Spleen (tissue), 11 donors: ENCODE results near the gene OLFM1. TPM values are rescaled to one million over a fixed set of nuclear protein-coding genes. Genes with fewer than 3 reads are reported as not detected.
A peak's percentile ranks its signal among the peaks of the same experiment; 100 is the strongest.

Experiments
- DNase-seq: peaks from one replicate; pipeline ENCODE4 v3.0.0-alpha.2; 2020
- H3K27ac ChIP-seq, 8 donors: fragments of 200-600 bp; sonication (generic) in 7 of 8; 1 replicate in 4 of 8; 2 replicates in 4 of 8; pipeline versions ENCODE4 v1.5.0 to v1.8.0; 2016 to 2021; ENCODE audit warnings: inconsistent platforms in 4 of 8, mild to moderate bottlenecking in 4 of 8, moderate library complexity in 1 of 8
- H3K27me3 ChIP-seq, 7 donors: fragments of 200-600 bp; sonication (generic) in 6 of 7; replicated peaks in 1 of 7; 1 replicate in 4 of 7; 2 replicates in 3 of 7; pipeline versions ENCODE4 v1.5.0 to v1.8.0; 2016 to 2021; ENCODE audit warnings: inconsistent platforms in 3 of 7, mild to moderate bottlenecking in 1 of 7
- H3K36me3 ChIP-seq, 6 donors: fragments of 200-600 bp; sonication (generic) in 5 of 6; 1 replicate in 4 of 6; 2 replicates in 2 of 6; pipeline versions ENCODE4 v1.5.0 to v1.8.0; 2016 to 2021; ENCODE audit warnings: inconsistent platforms in 2 of 6
- H3K4me1 ChIP-seq, 6 donors: fragments of 200-600 bp; sonication (generic) in 5 of 6; 1 replicate in 3 of 6; 2 replicates in 3 of 6; pipeline versions ENCODE4 v1.5.0 to v1.8.0; 2016 to 2021; ENCODE audit warnings: inconsistent platforms in 3 of 6
- H3K4me3 ChIP-seq, 8 donors: fragments of 200-600 bp; sonication (generic) in 7 of 8; 1 replicate in 4 of 8; 2 replicates in 4 of 8; pipeline versions ENCODE4 v1.5.0 to v1.8.0; 2016 to 2021; ENCODE audit warnings: inconsistent platforms in 4 of 8, mild to moderate bottlenecking in 4 of 8, moderate library complexity in 2 of 8
- H3K9me3 ChIP-seq, 8 donors: fragments of 200-600 bp; sonication (generic) in 7 of 8; 1 replicate in 4 of 8; 2 replicates in 4 of 8; pipeline versions ENCODE4 v1.5.0 to v1.8.0; 2016 to 2021; ENCODE audit warnings: inconsistent platforms in 4 of 8
- CTCF ChIP-seq, 11 experiments: fragments of 200-600 bp in 7 of 11; fragments of 450-650 bp in 4 of 11; sonication (generic) in 4 of 11; IDR thresholded peaks in 8 of 11; conservative IDR thresholded peaks in 3 of 11; 1 replicate in 7 of 11; 2 replicates in 4 of 11; pipeline versions ENCODE4 v1.4.0 to v1.8.0; 2016 to 2021; ENCODE audit warnings: antibody characterized with exemption in 11 of 11, inconsistent platforms in 4 of 11, mild to moderate bottlenecking in 1 of 11
- POLR2A ChIP-seq, 3 donors: fragments of 450-650 bp; IDR thresholded peaks; one replicate each; pipeline ENCODE4 v1.5.1; 2017; ENCODE audit warnings: antibody characterized with exemption in 3 of 3, mild to moderate bottlenecking in 1 of 3
- POLR2AphosphoS5 ChIP-seq, 3 donors: sonication (generic); formaldehyde crosslinking; IDR thresholded peaks; one replicate each; pipeline ENCODE4 v1.5.1; 2017; ENCODE audit warnings: antibody characterized with exemption in 3 of 3
- WGBS, 5 donors: extraction: QIAGEN DNeasy Blood & Tissue Kit in 3 of 5; methylation state at CpG; one replicate each; pipeline versions ENCODE4 v1.1.5 to v1.1.7; 2013 to 2018; 5-methylcytosine and 5-hydroxymethylcytosine counted together
- intact Hi-C: fragments of 100-400 bp; cut with DNase I; formaldehyde crosslinking; loops from one replicate; pipeline ENCODE4 v1.15.0; 2023; ENCODE audit warnings: low total_unique reads
- polyA plus RNA-seq, 3 donors: library from polyadenylated mRNA; stranded (reverse); fragments of 200-250 nt; gene quantifications; one replicate each; pipeline ENCODE4 v1.2.1, GENCODE V29; 2013
- total RNA-seq, 7 donors: library from RNA; depleted of rRNA in 3 of 7; stranded (reverse); fragments of >200 nt in 3 of 7; fragmentation: NEBNext Ultra II Directional in 4 of 7; extraction: Animal tissue kit (Norgen Biotek cat#: 25700) in 4 of 7; gene quantifications; one replicate each; pipeline versions ENCODE4 v1.1.0 to v1.2.1, GENCODE V29; 2016 to 2021
- donor health status: healthy with polysubstance abuse.
- donor health status: DM: no; HTN: no; CAD: no; lungs with moderate emphysema.
- donor health status: DM: no; HTN: no; CAD: no.
- donor health status: Bipolar disorder and iron deficiency.
- donor health status: healthy.
- donor health status: DM: no; HTN: no; CAD: no.
- donor health status: DM: yes; HTN: yes; CAD: no.

The OLFM1 gene
- total and polyA plus RNA-seq, 10 donors: 5.9 to 109 (median 44.7) TPM

- peaks cover 0 to 64% (median 8%) of the 10 kb centered on the region in 7 donors for H3K27me3 ChIP-seq
- no peaks in the 10 kb centered on the region for H3K36me3 ChIP-seq
- intact Hi-C loops: no loop called here
- no peaks in the 10 kb centered on the region for H3K9me3 ChIP-seq
- TF ChIP-seq CTCF (IDR thresholded peaks at IDR 0.05 in 8 of 11, conservative IDR thresholded peaks at IDR 0.05 in 3 of 11): no peak
- no peak for TF ChIP-seq POLR2AphosphoS5 (IDR thresholded peaks at IDR 0.05)
- no peak for TF ChIP-seq POLR2A (IDR thresholded peaks at IDR 0.05)
- WGBS, 5 donors: 82 to 93% (median 87%) methylated on average over 16 of the region's 16 CpGs
- no peak overlapping the region for H3K27ac ChIP-seq
- peaks cover 8 to 39% (median 23%) of the 10 kb centered on the region in 6 donors for H3K4me1 ChIP-seq
- DNase-seq: peak; percentile 63
- H3K4me3 ChIP-seq: no peak overlapping the region
Observed at GRCh38 chr9:135081731-135082130, 5.7 kb upstream of the OLFM1 start.

GRCh38 chr9:135082536-135082935, 4.9 kb upstream of the OLFM1 start:
- no peaks in the 10 kb centered on the region for H3K36me3 ChIP-seq
- no peak for TF ChIP-seq CTCF (IDR thresholded peaks at IDR 0.05 in 8 of 11, conservative IDR thresholded peaks at IDR 0.05 in 3 of 11)
- TF ChIP-seq POLR2AphosphoS5 (IDR thresholded peaks at IDR 0.05): no peak
- no peak overlapping the region for H3K27ac ChIP-seq
- H3K4me1 ChIP-seq: peaks cover 13 to 38% (median 25%) of the 10 kb centered on the region in 6 donors
- DNase-seq: peak; percentile 29
- no peak overlapping the region for H3K4me3 ChIP-seq
- 68 to 82% (median 71%) methylated on average over 1 to 7 of the region's 7 CpGs for whole genome bisulfite sequencing, 5 donors
- intact Hi-C loops: no loop called here
- H3K9me3 ChIP-seq: no peaks in the 10 kb centered on the region
- peaks cover 0 to 64% (median 16%) of the 10 kb centered on the region in 7 donors for H3K27me3 ChIP-seq

GRCh38 chr9:135083241-135083810, 4.1 kb upstream of the OLFM1 start:
- WGBS, 5 donors: 64 to 70% (median 69%) methylated on average over 13 of the region's 13 CpGs
- Histone ChIP-seq H3K4me3 (no peak overlapping the region), H3K4me1 (peaks cover 13 to 38% (median 26%) of the 10 kb centered on the region in 6 donors), H3K27me3 (peaks cover 0 to 64% (median 21%) of the 10 kb centered on the region in 7 donors), H3K27ac (no peak overlapping the region), H3K9me3 (no peaks in the 10 kb centered on the region), H3K36me3 (no peaks in the 10 kb centered on the region)
- peak; percentile 55 for DNase-seq
- intact Hi-C loops: no loop called here
- TF ChIP-seq POLR2AphosphoS5 (IDR thresholded peaks at IDR 0.05) (no peak), POLR2A (IDR thresholded peaks at IDR 0.05) (no peak), CTCF (IDR thresholded peaks at IDR 0.05 in 8 of 11, conservative IDR thresholded peaks at IDR 0.05 in 3 of 11) (no peak)

GRCh38 chr9:135083831-135084230, 3.6 kb upstream of the OLFM1 start:
- intact Hi-C loops: no loop called here
- Histone ChIP-seq H3K27me3 (peaks cover 0 to 64% (median 26%) of the 10 kb centered on the region in 7 donors), H3K27ac (no peak overlapping the region), H3K36me3 (no peaks in the 10 kb centered on the region), H3K4me3 (no peak overlapping the region), H3K9me3 (no peaks in the 10 kb centered on the region), H3K4me1 (peaks cover 13 to 43% (median 29%) of the 10 kb centered on the region in 6 donors)
- 56 to 65% (median 62%) methylated on average over 5 to 8 of the region's 8 CpGs for whole genome bisulfite sequencing, 5 donors
- no peak for TF ChIP-seq POLR2AphosphoS5 (IDR thresholded peaks at IDR 0.05)
- TF ChIP-seq CTCF (IDR thresholded peaks at IDR 0.05 in 8 of 11, conservative IDR thresholded peaks at IDR 0.05 in 3 of 11): no peak
- no peak for TF ChIP-seq POLR2A (IDR thresholded peaks at IDR 0.05)
- no peak for DNase-seq
